ENCODE measurements around the gene KCNJ2.

- TF ChIP-seq POLR2A (IDR thresholded peaks at IDR 0.05) (no peak), CTCF (IDR thresholded peaks at IDR 0.05) (no peak)
These were observed 9.4 kb upstream of the KCNJ2 start for GRCh38 chr17:70159980-70160379.
